Left forelimb (tissue), 1 donor: Measurements from ENCODE around the gene ATP6V0D1.

Experiments
- DNase-seq: peaks from one replicate; pipeline ENCODE4 v3.0.0-alpha.2; 2018; ENCODE audit warnings: low spot score

Gene ATP6V0D1

DNA sequence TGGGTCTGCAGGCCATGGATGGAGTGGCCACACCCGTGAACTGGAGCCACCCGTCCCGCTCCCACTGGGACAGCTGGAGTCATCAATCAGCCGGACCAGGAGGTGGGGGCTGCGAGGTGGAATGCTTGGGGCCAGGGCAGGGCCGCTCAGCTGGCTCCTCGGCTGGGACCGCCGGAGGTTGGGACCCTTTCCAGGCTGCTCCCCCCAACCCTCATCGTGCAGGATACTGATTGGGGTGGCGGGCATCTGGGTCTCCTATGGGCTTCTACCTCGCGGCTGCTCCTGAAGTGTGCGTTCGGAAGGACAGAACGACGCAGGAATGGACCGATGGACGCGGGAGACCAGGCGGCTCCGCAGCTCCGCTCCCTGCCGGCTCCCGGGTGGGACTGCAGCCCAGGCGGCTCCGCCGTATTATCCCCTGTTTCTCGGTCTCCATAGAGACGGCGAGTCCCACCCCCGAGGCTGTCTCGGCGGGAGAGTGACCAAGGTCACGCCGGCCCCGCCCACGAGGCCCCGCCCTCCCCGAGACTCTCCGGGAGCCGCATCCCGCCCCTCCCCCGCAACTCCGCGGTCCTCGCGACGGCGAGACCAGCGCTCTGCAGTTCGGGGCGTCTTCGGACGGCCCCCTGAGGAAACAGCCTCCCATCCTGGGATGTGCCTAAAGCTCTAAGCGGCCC, 87.7 kb downstream of the ATP6V0D1 start, which contains the start of gene TPPP3:
Gene TPPP3, minus strand, starts transcription at position 388 of the 677 bp plus-strand sequence. CDS start 2,387 bp downstream, outside the sequence.
- DNase-seq = peak; percentile 92

DNA sequence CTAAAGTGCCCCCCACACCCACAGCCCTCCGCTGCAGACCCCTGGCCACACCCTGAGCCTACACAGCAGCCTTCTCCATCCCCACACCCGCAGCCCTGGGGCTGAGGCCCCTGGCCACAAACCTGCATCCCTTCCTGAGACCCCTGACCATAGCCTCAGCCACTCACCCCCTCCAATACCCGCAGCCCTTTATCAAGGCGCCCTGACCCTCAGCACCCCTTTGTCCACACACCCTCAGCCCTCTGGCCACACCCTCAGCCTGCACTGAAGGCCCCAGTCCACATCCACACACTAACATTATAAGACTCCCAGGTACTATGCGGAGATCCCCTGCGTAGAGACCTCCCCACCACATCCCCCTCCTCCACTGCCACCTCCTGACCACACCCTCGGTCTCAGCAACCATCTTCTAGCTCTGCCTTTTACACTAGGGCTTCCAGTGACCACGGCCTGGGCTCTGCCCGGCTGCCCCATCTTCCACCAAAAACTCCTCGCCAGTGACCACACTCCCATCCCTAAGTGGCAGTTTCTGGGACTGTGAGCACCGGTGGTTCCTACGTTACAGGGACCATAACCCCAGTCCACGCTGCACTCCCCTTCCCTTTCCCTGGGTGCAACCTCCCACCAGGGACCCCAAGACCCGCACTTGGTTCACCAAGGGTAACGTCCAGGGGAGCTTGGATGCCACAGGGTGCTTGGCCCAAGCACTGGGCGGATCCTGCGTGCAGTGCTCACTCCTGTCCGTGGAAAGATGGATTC, 88.5 kb downstream of the ATP6V0D1 start:
- no peak for DNase-seq

DNA sequence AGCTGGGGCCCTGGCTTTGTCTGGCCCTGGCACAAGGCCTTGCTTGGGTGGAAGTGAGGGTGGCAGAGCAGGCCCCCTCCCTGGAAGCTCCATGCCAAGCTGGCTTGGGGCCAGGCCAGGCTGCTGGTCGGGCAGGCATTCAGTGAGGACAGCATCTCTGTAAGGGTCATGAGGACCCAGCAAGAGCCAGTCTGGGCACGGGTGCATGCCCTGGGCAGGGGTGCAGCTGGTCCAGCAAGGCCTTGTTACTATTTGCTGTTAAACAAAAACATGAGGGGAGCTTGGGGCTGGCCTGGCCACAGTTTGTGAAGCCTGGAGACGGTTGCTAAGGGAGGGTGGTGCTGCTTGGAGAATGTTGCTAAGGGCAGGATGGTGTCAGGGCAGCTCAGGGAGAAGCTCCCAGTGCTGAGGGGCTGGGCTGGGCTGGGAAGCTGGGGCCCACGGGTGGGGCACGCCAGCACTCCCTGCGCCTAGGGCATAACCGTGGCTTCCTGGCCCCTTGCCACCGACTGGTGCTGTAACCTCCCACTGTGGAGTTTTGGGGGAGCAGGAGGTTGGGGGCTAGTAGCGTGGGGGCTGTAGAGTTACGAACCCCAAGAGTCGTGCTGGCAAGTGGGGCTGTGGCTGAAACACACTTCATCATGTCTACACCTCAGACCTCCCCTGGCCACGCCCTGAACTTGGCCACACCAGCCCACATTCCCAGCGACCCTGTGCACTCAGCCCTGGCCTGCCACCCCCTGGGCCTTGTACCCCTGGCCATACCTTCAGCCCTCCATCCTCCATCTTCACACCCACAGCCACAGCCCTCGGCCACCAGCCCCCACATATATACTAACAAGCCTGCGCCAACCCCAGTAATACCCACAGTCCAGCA, 89.3 kb downstream of the ATP6V0D1 start:
- DNase-seq = peak; percentile 72

DNA sequence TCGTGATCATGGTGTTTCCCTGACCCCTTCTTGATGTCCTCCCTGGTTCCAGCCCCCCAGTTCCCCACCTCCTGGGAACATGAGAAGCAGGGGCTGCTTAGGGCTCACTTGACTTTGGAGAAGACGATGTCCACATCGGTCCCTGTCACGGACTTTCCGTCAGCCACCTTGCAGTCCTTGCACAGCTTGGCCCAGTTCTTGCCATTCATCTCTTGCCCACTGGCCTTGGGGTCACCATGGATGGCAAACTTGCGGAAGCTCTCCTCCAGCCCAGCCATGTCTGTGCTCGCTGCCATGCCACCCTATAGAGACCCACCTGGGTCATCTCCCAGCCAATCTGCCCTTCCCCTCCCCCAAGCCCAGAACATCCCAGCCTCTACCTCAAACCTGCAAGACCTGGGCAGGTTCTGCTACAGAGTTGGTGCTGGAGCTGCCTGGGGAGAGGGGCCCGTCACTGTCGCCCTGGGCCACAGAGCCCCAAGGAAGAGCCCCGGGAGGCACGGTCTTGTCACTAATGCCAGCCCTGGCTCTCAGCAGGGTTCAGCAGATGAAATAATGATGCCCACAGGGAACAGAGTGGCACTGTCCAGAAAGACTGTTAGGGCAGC, 90.0 kb downstream of the ATP6V0D1 start:
- no peak for DNase-seq

DNA sequence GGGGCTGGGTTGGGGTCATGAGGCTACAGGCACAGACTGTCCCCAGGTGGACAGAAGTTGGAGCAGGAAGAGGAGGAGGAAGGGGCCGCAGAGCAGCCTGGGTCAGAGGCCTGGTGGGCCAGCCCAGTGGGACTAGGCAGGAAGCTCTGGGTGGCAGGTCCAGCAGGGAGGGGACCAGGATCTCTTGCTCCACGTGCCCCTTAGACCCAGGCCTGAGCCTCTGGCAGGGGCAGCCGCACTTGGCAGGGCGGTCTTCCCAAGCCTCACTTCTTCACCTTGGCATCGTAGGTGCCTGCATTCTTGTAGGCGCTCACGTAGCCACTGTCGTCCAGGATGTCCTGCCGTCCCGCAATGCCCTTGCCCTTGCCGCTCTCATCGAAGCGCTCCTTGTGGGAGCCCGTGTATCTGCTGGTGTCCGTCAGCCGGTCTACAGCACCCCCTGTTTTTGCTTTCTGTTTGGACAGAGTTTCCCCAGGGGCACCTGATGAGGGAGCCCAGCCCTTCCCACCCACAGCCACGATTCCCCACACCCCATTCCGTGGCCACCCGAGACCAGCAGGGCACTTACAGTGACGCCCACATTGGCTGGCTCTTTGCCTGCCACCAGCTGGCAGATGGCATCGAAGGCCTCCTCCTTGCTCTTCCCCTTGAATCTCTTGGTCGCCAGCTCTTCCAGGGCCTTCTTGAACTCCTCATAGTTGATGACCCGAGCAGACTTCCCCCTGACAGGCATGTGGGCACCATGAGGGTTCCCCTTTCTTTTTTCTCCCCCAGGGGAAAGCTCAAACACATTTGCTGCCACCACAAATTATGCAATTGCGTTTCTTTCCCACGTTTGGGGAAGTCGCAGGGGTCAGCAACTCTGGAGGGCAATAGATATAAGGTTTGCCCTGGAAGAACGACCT, 90.8 kb downstream of the ATP6V0D1 start:
- DNase-seq = no peak

DNA sequence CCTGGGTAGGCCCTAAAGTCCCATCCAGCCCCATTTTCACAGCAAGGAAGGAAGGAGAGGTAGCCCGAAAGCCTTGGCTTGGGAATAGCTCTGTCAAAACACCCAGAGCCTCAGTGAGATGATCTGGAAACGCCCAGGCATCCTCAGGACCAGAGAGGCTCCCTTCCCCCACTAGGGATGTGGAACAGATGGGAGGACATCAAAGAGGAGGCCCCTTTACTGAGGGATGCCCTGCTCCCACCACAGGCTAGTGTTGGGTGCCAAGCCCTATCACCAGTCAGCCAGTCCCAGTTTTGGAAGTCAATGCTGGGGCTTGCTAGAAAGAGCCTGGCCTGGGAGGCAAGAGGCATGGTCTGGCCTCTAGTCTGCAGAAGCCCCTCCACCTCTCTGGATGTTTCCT, 92.4 kb downstream of the ATP6V0D1 start:
- no peak for DNase-seq

DNA sequence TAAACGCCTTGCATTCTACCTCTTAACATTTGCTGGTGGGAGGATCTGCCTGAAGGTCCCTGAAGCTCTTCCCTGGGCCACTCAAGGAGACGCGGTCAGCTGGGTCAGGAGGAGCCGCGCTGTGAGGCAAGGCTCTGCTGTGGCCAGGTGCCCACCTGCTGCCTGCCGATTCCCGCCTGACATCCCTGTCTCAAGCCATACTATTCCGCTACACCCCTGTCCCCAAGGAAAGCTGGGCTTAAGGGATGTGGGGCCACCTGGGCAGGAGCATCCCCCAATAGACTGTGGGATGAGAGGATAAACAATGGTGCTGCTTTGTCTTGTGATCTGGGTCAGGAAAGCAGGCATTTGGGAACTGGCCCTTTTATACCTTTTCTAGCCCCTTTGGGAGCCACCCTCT, 92.8 kb downstream of the ATP6V0D1 start:
- no peak for DNase-seq
